ENCODE data around the gene SRGN.

DNA sequence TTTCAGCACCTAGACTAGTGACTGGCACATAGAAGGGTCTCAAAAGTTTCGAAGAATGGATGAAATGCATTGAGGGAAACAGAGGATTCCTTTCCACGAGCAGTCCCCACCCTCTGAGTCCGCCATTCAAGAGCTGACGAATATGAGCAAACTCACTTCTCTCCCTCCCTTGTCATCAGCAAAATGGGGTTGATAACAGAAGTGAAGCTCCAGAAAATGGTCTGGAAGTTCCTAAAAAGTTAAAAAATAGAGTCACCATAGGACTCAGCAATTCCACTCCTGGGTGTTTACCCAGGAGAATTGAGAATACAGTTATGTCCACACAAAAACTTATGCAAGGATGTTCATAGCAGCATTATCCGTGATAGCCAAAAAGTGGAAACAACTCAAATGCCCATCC, 25.0 kb upstream of the SRGN start:
- TF ChIP-seq, protein P1, sequence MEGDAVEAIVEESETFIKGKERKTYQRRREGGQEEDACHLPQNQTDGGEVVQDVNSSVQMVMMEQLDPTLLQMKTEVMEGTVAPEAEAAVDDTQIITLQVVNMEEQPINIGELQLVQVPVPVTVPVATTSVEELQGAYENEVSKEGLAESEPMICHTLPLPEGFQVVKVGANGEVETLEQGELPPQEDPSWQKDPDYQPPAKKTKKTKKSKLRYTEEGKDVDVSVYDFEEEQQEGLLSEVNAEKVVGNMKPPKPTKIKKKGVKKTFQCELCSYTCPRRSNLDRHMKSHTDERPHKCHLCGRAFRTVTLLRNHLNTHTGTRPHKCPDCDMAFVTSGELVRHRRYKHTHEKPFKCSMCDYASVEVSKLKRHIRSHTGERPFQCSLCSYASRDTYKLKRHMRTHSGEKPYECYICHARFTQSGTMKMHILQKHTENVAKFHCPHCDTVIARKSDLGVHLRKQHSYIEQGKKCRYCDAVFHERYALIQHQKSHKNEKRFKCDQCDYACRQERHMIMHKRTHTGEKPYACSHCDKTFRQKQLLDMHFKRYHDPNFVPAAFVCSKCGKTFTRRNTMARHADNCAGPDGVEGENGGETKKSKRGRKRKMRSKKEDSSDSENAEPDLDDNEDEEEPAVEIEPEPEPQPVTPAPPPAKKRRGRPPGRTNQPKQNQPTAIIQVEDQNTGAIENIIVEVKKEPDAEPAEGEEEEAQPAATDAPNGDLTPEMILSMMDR (IDR thresholded peaks at IDR 0.05; ENCODE audit: insufficient read depth, low read length), result no peak
- TF ChIP-seq, protein P2, sequence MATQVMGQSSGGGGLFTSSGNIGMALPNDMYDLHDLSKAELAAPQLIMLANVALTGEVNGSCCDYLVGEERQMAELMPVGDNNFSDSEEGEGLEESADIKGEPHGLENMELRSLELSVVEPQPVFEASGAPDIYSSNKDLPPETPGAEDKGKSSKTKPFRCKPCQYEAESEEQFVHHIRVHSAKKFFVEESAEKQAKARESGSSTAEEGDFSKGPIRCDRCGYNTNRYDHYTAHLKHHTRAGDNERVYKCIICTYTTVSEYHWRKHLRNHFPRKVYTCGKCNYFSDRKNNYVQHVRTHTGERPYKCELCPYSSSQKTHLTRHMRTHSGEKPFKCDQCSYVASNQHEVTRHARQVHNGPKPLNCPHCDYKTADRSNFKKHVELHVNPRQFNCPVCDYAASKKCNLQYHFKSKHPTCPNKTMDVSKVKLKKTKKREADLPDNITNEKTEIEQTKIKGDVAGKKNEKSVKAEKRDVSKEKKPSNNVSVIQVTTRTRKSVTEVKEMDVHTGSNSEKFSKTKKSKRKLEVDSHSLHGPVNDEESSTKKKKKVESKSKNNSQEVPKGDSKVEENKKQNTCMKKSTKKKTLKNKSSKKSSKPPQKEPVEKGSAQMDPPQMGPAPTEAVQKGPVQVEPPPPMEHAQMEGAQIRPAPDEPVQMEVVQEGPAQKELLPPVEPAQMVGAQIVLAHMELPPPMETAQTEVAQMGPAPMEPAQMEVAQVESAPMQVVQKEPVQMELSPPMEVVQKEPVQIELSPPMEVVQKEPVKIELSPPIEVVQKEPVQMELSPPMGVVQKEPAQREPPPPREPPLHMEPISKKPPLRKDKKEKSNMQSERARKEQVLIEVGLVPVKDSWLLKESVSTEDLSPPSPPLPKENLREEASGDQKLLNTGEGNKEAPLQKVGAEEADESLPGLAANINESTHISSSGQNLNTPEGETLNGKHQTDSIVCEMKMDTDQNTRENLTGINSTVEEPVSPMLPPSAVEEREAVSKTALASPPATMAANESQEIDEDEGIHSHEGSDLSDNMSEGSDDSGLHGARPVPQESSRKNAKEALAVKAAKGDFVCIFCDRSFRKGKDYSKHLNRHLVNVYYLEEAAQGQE (IDR thresholded peaks at IDR 0.05; ENCODE audit: insufficient replicate concordance, low read depth), result no peak
- no peak for TF ChIP-seq POLR2AphosphoS5 (IDR thresholded peaks at IDR 0.05; ENCODE audit: low read depth)

Data from HL-60 (cell line).